Activated naive CD8-positive, alpha-beta T cell treated with anti-CD3 and anti-CD28 coated beads for 36 hours (primary cell): ENCODE data around the gene TM9SF3. TPM values are rescaled to one million over a fixed set of nuclear protein-coding genes. Genes with fewer than 3 reads are reported as not detected.

Experiments used
- DNase-seq: peaks from one replicate; pipeline ENCODE4 v3.0.0; 2021
- H3K27ac Mint-ChIP-seq: one replicate; pipeline ENCODE4 v1.8.0; 2022; ENCODE audit warnings: mild to moderate bottlenecking, moderate library complexity, mixed read lengths
- H3K27me3 Mint-ChIP-seq: one replicate; pipeline ENCODE4 v1.8.0; 2022; ENCODE audit warnings: mild to moderate bottlenecking, mixed read lengths
- H3K36me3 Mint-ChIP-seq: one replicate; pipeline ENCODE4 v1.8.0; 2021; ENCODE audit warnings: mild to moderate bottlenecking, mixed read lengths
- H3K4me1 Mint-ChIP-seq: one replicate; pipeline ENCODE4 v1.8.0; 2021; ENCODE audit warnings: mixed read lengths
- H3K4me3 Mint-ChIP-seq: one replicate; pipeline ENCODE4 v1.8.0; 2022; ENCODE audit warnings: mild to moderate bottlenecking, moderate library complexity, mixed read lengths
- H3K9me3 Mint-ChIP-seq: one replicate; pipeline ENCODE4 v1.8.0; 2022; ENCODE audit warnings: mixed read lengths
- total RNA-seq, 2 experiments: library from RNA; stranded (reverse); gene quantifications; one replicate each; pipeline ENCODE4 v1.2.3, GENCODE V29; 2021

TM9SF3 gene
- total RNA-seq, 2 experiments from 2014 or later: 85.3 to 86.7 TPM

DNA sequence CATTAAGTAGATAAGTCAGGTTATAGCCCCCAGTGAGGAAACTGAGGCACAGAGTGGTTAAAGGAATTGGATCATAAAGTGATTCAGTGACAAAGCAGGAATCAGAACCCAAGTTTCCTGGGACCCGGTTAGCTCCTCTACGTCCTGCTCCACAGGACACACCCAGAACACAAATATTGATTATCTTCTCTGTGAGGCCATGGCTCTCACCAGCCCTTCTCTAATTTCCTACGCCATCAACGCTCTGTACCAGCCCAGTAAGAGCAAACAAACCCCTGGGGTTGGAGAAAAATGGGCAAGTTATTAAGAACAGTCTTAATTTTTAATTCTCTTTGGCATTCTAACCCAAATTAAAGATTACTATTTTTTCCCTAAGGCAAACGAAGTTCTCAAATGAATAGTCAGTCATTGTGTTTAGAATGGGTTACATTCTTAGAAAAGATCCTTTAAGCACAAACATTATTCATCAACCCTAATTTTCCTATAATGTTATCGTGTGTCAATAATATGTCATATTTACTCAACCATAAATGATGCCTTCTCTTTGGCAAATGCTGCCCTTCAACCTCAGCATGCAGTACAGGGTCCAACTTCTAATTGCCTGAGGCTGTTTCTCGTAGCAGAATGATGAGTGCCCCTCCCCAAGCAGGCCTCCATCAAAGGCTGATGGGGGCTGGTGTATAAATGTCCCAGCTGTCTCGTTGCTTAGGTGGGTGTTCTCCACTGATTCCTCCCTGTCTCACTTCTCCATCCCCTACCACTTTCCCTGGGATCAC, 25.4 kb upstream of the TM9SF3 start:
- no peaks in the 10 kb centered on the region for H3K27me3 Mint-ChIP-seq
- H3K4me1 Mint-ChIP-seq: peaks cover 6% of the 10 kb centered on the region
- no peak for DNase-seq
- H3K9me3 Mint-ChIP-seq: no peaks in the 10 kb centered on the region
- H3K36me3 Mint-ChIP-seq: no peaks in the 10 kb centered on the region
- no peak overlapping the region for H3K27ac Mint-ChIP-seq
- no peak overlapping the region for H3K4me3 Mint-ChIP-seq

DNA sequence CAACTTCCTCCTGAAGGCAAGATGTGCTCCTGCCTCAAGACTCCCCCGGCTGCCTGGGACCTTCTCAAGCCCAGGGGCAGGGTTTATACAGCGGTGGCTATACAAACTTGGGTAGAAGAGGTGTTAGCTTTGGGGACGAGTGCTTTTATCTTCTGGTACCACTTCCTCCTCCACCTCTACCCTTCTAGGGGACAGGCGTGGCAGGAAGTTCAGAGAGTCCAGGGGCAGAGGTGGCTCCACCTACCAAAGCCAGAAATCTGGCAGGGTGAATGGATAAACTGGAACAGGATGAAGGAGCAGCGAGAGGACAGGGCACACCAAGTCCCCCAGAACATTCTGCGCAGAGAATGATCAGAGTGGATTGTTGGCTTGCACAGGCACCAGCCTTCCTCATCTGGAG, 24.0 kb upstream of the TM9SF3 start:
- Mint-ChIP-seq H3K9me3 (no peaks in the 10 kb centered on the region), H3K4me1 (peaks cover 6% of the 10 kb centered on the region), H3K27me3 (no peaks in the 10 kb centered on the region), H3K27ac (no peak overlapping the region), H3K36me3 (no peaks in the 10 kb centered on the region), H3K4me3 (no peak overlapping the region)
- DNase-seq: no peak

DNA sequence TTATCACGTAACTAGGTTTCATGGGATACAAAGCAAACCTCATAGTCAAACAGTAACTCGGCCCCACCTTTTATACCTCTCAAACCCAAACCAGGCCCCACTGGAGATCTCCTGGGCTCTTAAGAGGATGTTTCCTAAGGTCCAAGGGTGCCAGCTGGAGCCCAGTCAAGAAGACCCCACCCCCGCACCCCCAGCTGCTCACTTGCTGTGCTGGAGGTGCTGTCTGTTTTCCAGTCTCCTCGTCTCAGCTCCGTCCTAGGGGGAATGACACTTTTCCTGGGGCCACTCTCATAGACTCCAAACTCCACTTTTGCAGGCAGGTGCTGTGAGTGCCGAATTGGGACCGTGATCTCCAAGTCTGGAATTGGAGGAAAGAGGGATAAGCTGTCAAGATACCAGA, 22.7 kb upstream of the TM9SF3 start:
- H3K27me3 Mint-ChIP-seq: no peaks in the 10 kb centered on the region
- H3K4me1 Mint-ChIP-seq: peaks cover 6% of the 10 kb centered on the region
- no peaks in the 10 kb centered on the region for H3K36me3 Mint-ChIP-seq
- no peak overlapping the region for H3K27ac Mint-ChIP-seq
- H3K9me3 Mint-ChIP-seq: no peaks in the 10 kb centered on the region
- DNase-seq: no peak
- H3K4me3 Mint-ChIP-seq: no peak overlapping the region

DNA sequence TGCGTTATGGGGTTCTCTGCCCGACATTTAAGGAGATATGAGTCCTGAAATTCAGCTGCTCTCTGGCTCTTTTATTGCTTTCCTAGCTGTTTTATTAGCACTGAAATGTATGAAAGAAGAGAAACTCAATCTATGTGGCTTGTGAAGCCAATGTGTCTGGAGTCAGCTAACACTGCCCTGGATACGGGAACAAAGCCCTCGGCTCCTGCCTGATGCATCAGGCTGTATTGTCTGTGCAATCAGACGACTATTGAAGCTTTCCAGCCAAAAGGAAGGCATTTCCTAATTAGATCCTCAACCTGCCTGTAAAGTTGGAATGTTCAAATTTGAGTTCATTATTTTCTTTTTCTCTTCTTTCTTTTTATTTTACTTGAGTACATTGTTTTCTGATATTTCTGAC, 22.0 kb upstream of the TM9SF3 start:
- Mint-ChIP-seq H3K9me3 (no peaks in the 10 kb centered on the region), H3K27me3 (no peaks in the 10 kb centered on the region), H3K36me3 (no peaks in the 10 kb centered on the region), H3K27ac (no peak overlapping the region), H3K4me3 (no peak overlapping the region), H3K4me1 (peaks cover 6% of the 10 kb centered on the region)
- DNase-seq: no peak

DNA sequence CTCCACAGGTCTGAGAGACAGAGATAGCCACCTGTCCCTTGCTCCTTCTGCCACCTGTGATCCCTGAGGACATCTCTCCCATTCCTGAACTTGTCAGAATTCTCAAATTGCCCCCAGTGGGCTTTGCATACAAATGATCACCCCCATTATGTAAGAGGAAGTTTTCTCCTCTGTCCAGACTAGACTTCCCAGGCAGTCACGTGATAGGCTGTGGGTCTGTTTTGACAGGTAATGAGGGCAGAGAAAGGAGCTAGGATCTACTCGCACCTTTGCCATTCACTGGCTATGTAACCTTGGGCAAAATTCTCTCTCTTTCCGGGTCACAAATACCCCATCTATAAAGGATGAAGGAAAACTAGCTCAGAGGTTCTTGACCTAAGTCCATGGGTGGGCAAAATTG, 21.4 kb upstream of the TM9SF3 start:
- no peak overlapping the region for H3K4me3 Mint-ChIP-seq
- H3K27ac Mint-ChIP-seq: no peak overlapping the region
- H3K9me3 Mint-ChIP-seq: no peaks in the 10 kb centered on the region
- H3K4me1 Mint-ChIP-seq: peaks cover 6% of the 10 kb centered on the region
- no peak for DNase-seq
- no peaks in the 10 kb centered on the region for H3K27me3 Mint-ChIP-seq
- no peaks in the 10 kb centered on the region for H3K36me3 Mint-ChIP-seq

DNA sequence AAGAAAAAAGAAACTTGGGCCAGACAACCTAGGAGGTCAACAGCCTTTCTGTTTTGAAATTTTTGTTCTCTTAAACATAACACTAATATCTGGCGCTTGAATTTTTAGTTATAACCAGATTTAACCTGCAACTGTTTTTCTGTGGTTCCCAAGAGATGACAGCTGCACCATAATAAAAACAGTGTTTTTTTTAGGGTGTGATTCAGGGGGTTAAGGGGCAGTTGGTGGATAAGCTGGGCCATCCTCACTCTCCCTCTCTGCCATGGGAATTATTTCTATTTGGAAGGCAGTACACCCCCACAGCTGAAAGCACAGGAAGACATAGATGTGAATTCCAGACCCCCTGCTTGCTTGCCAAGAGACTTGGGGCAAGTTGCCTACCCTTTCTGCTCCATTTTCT, 20.1 kb upstream of the TM9SF3 start:
- H3K27ac Mint-ChIP-seq: no peak overlapping the region
- no peak for DNase-seq
- H3K4me3 Mint-ChIP-seq: no peak overlapping the region
- no peaks in the 10 kb centered on the region for H3K9me3 Mint-ChIP-seq
- H3K36me3 Mint-ChIP-seq: no peaks in the 10 kb centered on the region
- no peaks in the 10 kb centered on the region for H3K27me3 Mint-ChIP-seq
- H3K4me1 Mint-ChIP-seq: peaks cover 6% of the 10 kb centered on the region

DNA sequence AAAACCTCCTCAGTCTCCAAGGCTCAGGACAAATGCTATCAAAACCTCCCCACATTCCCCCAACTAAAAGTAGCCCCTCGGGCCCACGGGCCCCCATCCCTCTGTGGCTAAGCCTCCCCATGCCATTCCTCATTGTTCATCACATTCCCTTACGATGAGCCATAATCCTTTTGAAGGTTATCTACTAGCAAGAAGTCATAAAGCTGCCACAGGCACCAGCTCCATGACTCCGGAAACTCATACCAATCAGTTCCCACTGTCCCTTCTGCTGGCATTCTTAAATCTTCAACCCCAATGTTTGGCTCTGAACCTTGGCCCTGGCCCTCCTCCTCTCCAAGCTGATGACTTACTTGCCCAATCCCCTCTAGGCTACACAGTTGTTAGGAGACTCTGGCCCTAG, 19.4 kb upstream of the TM9SF3 start:
- peaks cover 6% of the 10 kb centered on the region for H3K4me1 Mint-ChIP-seq
- no peaks in the 10 kb centered on the region for H3K36me3 Mint-ChIP-seq
- H3K9me3 Mint-ChIP-seq: no peaks in the 10 kb centered on the region
- no peak for DNase-seq
- no peak overlapping the region for H3K27ac Mint-ChIP-seq
- H3K27me3 Mint-ChIP-seq: no peaks in the 10 kb centered on the region
- H3K4me3 Mint-ChIP-seq: no peak overlapping the region

DNA sequence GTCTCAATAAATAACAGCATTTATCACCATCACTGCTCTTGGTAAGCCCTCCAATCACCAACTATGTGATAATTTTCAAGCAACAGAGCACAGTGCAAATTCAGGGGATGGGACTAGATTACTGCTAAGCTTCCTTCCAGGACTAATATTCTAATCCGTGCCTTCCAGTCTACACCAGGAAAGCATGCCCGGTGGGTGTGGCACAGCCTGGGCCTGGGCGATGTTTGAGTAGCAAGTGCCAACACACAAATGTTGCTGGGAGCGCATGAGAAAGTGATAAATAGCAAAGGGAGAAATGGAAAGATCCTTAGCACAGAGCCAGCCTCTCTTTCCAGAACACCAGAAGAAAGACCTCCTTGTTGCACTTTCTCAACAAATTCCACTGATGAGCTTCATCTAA, 13.5 kb upstream of the TM9SF3 start:
- Mint-ChIP-seq H3K27me3 (peaks cover 3% of the 10 kb centered on the region), H3K36me3 (peaks cover under 1% of the 10 kb centered on the region), H3K9me3 (no peaks in the 10 kb centered on the region), H3K27ac (no peak overlapping the region), H3K4me3 (no peak overlapping the region), H3K4me1 (no peaks in the 10 kb centered on the region)
- no peak for DNase-seq

DNA sequence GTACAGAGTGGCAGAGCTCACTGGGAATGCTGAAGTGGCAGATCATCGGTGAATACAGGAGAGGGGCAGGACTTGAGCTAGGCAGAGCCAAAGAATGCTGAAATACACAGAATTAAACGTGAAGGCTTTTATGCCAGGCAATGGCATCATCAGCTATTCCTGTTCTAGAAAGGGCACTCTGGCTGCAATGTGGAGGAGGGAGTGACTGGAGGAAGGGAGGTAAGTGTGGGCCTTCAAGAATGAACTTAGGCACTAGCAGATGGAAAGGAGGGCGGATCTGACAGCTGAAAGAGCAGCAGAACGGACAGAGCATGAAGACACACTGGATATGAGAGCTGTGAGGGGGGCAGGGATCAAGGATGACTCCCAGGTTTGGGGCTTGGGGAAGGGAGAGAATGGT, 12.0 kb upstream of the TM9SF3 start:
- no peak for DNase-seq
- Mint-ChIP-seq H3K27me3 (peaks cover 3% of the 10 kb centered on the region), H3K4me1 (no peaks in the 10 kb centered on the region), H3K36me3 (peaks cover 7% of the 10 kb centered on the region), H3K4me3 (no peak overlapping the region), H3K9me3 (no peaks in the 10 kb centered on the region), H3K27ac (no peak overlapping the region)

DNA sequence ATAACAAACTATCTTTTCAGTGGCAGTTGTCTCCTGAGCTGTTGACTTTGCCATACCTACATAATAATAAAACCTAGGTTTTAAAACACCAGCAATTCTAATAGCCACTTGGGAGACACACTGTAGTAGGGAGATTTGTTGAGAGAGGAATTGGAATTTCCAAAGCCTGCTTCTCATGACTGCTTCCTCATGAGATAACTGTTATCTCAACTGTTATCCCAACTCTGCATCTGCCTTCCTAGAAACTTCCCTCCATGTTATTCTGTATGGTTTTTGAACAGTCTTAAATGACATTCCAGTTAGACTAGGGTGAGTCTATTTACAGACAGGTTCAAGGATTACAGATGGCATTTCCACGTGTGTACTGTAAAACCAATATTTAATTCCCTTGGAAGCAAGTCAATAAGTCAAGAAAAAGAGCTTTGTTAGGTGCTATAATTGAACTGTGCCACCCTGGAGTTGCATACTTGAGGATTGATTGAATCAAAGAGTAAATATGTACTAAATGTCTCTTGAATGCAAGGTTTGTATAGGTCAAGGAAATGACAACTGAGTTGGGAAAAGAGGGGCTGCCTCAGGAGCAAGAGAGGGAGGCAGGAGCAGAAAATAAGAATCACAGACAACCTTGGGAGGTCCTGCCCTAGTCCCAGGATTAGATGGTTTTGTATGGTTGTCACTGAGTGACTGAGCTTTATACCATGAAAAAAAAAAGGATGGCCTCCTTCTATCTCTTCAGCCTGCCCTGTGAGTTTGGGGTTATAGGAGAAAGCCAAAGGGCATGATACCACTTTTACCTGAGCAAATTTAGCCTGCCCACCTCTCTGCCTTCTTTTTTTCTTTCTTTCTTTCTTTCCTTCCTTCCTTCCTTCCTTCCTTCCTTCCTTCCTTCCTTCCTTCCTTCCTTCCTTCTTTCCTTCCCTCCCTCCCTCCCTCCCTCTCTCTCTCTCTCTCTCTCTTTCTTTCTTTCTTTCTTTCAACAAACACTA, 9.9 kb upstream of the TM9SF3 start:
- peaks cover 2% of the 10 kb centered on the region for H3K4me1 Mint-ChIP-seq
- peaks cover 3% of the 10 kb centered on the region for H3K27me3 Mint-ChIP-seq
- no peak overlapping the region for H3K27ac Mint-ChIP-seq
- no peak for DNase-seq
- peaks cover 7% of the 10 kb centered on the region for H3K36me3 Mint-ChIP-seq
- H3K4me3 Mint-ChIP-seq: no peak overlapping the region
- no peaks in the 10 kb centered on the region for H3K9me3 Mint-ChIP-seq

DNA sequence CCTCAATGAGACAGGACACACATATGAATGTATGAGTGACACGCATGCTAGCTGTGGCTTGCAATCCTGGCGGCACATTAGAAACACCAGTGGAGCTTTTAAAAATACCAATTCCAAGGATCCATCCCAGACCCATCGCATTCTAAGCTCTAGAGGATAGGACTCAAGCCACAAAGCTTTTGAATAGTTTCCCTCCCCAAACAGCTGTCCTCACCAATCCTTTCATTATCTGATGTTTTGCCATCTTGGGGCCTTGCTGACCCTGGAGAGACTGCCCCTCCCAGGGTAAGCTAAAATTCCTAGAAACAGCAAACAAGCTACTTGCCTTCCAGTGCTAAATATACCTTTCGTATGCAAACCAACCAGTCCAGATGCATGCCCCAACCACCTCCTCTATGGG, 8.9 kb upstream of the TM9SF3 start:
- Mint-ChIP-seq H3K9me3 (no peaks in the 10 kb centered on the region), H3K27ac (no peak overlapping the region), H3K4me1 (peaks cover 6% of the 10 kb centered on the region), H3K27me3 (peaks cover 3% of the 10 kb centered on the region), H3K36me3 (peaks cover 7% of the 10 kb centered on the region), H3K4me3 (no peak overlapping the region)
- no peak for DNase-seq

DNA sequence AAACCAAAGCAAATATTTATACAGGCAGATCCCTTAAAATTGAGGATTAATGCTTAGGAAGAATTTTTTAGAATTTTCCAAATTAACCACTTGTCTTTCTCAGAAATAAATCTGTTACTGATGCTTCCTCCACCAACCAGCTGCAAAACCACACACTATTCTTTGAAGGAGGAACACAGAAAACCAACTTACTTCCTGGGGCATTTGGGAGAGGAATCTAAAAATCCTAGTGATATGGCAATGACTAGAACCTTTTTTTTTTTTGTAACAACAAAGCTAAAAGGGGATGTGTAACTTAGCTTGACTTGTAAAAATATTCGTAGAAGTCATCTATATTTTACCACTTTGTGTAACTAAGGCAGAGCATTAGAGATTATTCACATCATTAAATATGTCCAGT, 5.1 kb upstream of the TM9SF3 start:
- no peak for DNase-seq
- no peak overlapping the region for H3K27ac Mint-ChIP-seq
- peaks cover 6% of the 10 kb centered on the region for H3K4me1 Mint-ChIP-seq
- no peaks in the 10 kb centered on the region for H3K27me3 Mint-ChIP-seq
- H3K9me3 Mint-ChIP-seq: no peaks in the 10 kb centered on the region
- H3K36me3 Mint-ChIP-seq: peaks cover 7% of the 10 kb centered on the region
- no peak overlapping the region for H3K4me3 Mint-ChIP-seq

DNA sequence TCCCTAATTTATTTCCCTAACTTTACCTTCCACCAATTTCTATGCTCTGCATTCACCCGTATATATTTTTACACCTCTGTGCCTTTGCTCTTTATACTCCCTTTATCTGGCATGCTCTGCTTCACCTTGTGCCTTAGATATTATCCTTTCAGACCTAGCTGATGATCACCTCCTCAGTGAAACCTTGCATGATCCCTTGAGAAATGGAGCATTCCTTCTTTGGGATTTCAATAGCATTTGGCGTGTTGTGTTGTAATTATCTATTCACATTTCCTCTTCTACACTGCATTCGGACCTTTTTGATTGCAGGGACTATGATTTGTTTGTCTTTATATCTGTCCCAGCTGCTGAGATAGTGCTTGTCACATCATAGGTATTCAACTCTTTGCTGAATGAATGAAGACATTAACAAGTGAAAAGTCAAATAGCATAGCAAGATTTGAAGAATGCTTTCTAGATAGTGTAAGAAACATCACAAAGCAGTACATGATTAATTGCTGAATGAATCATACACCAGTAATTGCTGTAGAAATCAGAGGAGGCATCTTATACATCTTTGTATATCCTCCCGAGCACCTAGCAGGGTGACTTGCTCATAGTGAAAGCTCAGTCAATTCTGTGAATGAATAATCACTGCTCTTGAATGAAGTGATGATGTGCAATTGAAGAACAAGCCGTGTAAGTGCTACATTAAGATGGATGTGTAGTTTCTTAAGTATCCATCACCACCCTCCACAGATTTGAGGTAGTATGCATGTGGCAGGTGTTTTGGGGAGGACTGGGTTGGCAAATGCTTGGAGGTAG, 2.0 kb upstream of the TM9SF3 start:
- Mint-ChIP-seq H3K27me3 (no peaks in the 10 kb centered on the region), H3K36me3 (peaks cover 12% of the 10 kb centered on the region), H3K4me1 (peaks cover 17% of the 10 kb centered on the region), H3K27ac (no peak overlapping the region), H3K9me3 (no peaks in the 10 kb centered on the region), H3K4me3 (no peak overlapping the region)
- DNase-seq: peak; percentile 26

DNA sequence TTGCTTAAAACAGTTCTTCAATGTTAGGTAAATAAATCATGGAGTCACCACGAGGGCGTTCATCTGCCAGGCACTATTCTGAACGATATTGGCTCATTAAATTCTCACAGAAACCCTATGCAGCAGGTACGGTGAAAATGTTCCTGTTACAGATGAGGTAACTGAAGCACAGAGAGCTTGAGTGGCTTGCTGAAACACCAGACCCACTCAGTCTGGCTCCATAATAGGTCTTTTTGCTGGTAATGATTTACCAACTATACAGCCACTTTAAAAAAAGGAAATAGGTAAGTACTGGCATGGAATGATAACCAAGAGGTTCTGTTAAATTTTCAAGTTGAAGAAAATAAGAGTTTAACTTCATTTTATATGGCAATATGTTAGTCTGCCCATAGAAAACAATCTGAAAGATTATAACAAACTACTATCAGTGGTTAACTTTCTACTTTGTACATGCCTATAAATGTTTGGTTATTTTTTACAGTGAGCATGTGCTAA, 1.3 kb upstream of the TM9SF3 start:
- no peak for DNase-seq
- Mint-ChIP-seq H3K4me3 (no peak overlapping the region), H3K36me3 (peaks cover 12% of the 10 kb centered on the region), H3K27ac (no peak overlapping the region), H3K27me3 (no peaks in the 10 kb centered on the region), H3K9me3 (no peaks in the 10 kb centered on the region), H3K4me1 (peaks cover 24% of the 10 kb centered on the region)
